ENCODE data around the gene THRB.

DNA sequence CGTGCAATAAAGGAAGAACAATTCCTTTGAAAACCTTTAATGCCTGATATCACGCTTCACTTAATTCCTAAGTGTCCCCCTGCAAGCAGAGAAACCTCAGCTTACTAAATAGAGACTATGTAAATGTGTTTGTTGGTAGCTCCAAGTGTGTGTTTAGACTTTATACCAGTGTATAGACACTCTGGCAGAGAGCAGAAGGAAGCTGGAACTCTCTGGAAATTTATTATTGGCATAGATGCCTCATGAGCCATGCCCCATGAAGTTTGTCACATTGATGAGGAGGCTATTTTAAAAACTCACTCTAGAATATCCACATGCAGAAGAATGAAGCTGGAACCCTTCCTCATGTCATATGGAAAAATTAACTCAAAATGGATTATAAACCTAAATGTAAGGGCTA lies 99.9 kb downstream of the THRB start:
- TF ChIP-seq, protein P1, sequence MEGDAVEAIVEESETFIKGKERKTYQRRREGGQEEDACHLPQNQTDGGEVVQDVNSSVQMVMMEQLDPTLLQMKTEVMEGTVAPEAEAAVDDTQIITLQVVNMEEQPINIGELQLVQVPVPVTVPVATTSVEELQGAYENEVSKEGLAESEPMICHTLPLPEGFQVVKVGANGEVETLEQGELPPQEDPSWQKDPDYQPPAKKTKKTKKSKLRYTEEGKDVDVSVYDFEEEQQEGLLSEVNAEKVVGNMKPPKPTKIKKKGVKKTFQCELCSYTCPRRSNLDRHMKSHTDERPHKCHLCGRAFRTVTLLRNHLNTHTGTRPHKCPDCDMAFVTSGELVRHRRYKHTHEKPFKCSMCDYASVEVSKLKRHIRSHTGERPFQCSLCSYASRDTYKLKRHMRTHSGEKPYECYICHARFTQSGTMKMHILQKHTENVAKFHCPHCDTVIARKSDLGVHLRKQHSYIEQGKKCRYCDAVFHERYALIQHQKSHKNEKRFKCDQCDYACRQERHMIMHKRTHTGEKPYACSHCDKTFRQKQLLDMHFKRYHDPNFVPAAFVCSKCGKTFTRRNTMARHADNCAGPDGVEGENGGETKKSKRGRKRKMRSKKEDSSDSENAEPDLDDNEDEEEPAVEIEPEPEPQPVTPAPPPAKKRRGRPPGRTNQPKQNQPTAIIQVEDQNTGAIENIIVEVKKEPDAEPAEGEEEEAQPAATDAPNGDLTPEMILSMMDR (conservative IDR thresholded peaks at IDR 0.05): no peak
- TF ChIP-seq EZH2 (IDR thresholded peaks at IDR 0.05; ENCODE audit: low read depth): no peak
